Left ventricle myocardium inferior (tissue), 1 donor: Measurements from ENCODE around the gene FOXO3. TPM values are rescaled to one million over a fixed set of nuclear protein-coding genes. Genes with fewer than 3 reads are reported as not detected.
A peak's percentile ranks its signal among the peaks of the same experiment; 100 is the strongest.

Experiments used
- DNase-seq: peaks from one replicate; pipeline ENCODE4 v3.0.0-alpha.2; 2020
- H3K27ac ChIP-seq: fragments of 200-600 bp; replicated peaks from 2 replicates; pipeline ENCODE4 v1.8.0; 2021
- H3K27me3 ChIP-seq: fragments of 200-600 bp; 2 replicates; pipeline ENCODE4 v1.8.0; 2021; ENCODE audit warnings: low read depth
- H3K36me3 ChIP-seq: fragments of 200-600 bp; 2 replicates; pipeline ENCODE4 v1.8.0; 2021
- H3K4me1 ChIP-seq: fragments of 200-600 bp; 2 replicates; pipeline ENCODE4 v1.8.0; 2021
- H3K4me3 ChIP-seq: fragments of 200-600 bp; 2 replicates; pipeline ENCODE4 v1.8.0; 2021; ENCODE audit warnings: mild to moderate bottlenecking, moderate library complexity
- H3K9me3 ChIP-seq: fragments of 200-600 bp; replicated peaks from 2 replicates; pipeline ENCODE4 v1.8.0; 2021
- intact Hi-C: fragments of 100-400 bp; cut with micrococcal nuclease; formaldehyde crosslinking; loops from one replicate; pipeline ENCODE4 v1.11.0; 2022
- total RNA-seq: library from RNA; stranded (reverse); fragmentation: NEBNext Ultra II Directional; extraction: Animal tissue kit (Norgen Biotek cat#: 25700); gene quantifications from one replicate; pipeline ENCODE4 v1.2.1, GENCODE V29; 2021
- TF ChIP-seq, protein P1 (sequence below): fragments of 200-600 bp; IDR thresholded peaks from 2 replicates; pipeline ENCODE4 v1.8.0; 2021; ENCODE audit warnings: antibody characterized with exemption, mild to moderate bottlenecking, borderline replicate concordance
- donor health status: DM: no; HTN: yes; CAD: no; lungs with severe emphysema.

FOXO3 gene
- total RNA-seq, 1 donor from 2014 or later: 34.8 TPM

DNA sequence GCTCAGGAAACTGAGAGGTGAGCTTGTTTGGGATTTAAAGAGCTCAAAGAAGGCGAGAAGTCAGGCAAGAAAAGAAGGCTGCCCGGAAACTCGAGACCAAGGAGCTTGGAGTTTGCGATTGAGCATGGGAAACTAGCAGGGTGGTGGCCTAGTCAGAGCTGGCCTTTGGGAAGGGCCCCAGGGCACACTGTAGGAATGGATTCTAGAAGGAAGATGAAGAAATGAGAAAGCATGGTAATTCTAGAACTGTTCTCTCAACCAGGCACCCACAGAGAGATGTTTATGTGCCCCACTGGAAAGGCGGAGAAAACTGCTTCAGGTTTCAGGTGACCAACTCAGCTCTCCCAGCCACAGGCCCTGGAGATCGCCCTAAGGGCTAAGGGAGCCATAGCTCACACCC lies 126.2 kb downstream of the FOXO3 start:
- Histone ChIP-seq H3K36me3 (peaks cover 22% of the 10 kb centered on the region), H3K4me1 (peaks cover 92% of the 10 kb centered on the region), H3K27me3 (no peaks in the 10 kb centered on the region), H3K4me3 (no peak overlapping the region), H3K27ac (peak overlapping the region; percentile 36), H3K9me3 (no peaks in the 10 kb centered on the region)
- intact Hi-C loops: no loop called here
- TF ChIP-seq, protein P1, sequence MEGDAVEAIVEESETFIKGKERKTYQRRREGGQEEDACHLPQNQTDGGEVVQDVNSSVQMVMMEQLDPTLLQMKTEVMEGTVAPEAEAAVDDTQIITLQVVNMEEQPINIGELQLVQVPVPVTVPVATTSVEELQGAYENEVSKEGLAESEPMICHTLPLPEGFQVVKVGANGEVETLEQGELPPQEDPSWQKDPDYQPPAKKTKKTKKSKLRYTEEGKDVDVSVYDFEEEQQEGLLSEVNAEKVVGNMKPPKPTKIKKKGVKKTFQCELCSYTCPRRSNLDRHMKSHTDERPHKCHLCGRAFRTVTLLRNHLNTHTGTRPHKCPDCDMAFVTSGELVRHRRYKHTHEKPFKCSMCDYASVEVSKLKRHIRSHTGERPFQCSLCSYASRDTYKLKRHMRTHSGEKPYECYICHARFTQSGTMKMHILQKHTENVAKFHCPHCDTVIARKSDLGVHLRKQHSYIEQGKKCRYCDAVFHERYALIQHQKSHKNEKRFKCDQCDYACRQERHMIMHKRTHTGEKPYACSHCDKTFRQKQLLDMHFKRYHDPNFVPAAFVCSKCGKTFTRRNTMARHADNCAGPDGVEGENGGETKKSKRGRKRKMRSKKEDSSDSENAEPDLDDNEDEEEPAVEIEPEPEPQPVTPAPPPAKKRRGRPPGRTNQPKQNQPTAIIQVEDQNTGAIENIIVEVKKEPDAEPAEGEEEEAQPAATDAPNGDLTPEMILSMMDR: no peak
- DNase-seq: no peak

DNA sequence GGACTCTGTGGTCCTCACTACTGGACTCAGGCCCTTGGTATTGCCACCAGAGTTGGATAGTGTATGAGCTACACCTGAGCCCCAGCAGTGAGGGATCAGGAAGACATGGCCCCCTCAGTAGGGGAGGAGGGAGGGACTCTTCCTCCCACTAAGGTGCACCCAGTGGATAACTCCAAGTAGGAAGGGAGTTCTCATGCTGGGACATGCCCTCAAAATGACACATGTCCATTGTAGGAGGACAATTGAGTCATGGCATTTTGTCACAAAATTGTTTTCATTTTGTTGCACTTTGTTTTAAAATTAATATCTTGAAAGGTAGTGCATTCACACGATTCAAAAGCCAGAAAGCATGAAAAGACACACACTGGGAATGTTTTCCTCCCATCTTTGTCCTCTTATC lies 127.2 kb downstream of the FOXO3 start:
- intact Hi-C loops: no loop called here
- H3K4me1 ChIP-seq: peaks cover 88% of the 10 kb centered on the region
- TF ChIP-seq, protein P1: no peak
- no peak for DNase-seq
- H3K27ac ChIP-seq: peak overlapping the region; percentile 80
- no peaks in the 10 kb centered on the region for H3K27me3 ChIP-seq
- H3K9me3 ChIP-seq: no peaks in the 10 kb centered on the region
- peaks cover 22% of the 10 kb centered on the region for H3K36me3 ChIP-seq
- H3K4me3 ChIP-seq: no peak overlapping the region

DNA sequence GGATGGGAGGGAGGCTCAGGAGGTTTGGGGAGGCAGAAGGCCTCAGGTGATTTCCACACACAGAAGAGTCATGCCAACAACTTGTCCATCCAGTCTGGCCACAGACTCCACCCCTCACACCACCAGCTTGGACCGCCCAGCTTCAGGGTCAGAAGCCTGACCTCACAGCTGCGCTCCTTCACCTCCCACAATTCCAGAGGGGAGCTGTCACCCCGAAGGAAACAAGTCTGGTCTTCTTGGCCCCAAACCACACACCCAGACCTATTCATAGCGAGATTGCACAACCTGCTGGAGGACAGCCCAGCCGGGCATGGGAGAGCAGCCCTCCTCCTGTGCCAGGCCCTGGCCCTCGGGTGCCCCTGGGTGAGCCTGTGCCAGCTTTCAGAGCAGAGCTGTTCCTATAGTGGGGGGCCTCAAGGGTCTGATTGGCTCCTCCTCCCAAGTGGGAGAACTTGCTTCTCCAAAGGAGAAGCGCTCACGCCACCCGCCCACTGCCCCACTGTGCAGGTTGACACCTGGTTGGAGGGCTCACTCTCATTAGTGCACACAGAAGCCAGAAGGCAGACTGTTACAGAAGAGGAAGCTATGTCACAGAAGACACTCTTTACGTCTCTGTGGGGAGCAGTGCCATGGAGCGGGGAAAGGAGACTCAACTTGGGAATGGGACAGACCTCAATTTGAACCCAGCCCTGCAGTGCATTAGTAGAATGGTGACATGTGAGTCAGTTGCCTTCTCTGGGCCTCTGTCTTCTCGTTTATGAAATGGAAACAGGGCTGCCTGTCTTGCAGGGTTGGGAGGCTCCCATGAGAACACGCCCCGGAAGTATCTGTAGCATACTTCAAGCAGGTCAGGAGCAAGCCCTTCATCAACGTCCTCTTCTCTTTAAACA lies 128.8 kb downstream of the FOXO3 start:
- DNase-seq: peak; percentile 88
- intact Hi-C loops: no loop called here
- Histone ChIP-seq H3K36me3 (peaks cover 22% of the 10 kb centered on the region), H3K27me3 (no peaks in the 10 kb centered on the region), H3K4me1 (peaks cover 80% of the 10 kb centered on the region), H3K4me3 (no peak overlapping the region), H3K9me3 (no peaks in the 10 kb centered on the region), H3K27ac (peak overlapping the region; percentile 80)
- TF ChIP-seq, protein P1: no peak

DNA sequence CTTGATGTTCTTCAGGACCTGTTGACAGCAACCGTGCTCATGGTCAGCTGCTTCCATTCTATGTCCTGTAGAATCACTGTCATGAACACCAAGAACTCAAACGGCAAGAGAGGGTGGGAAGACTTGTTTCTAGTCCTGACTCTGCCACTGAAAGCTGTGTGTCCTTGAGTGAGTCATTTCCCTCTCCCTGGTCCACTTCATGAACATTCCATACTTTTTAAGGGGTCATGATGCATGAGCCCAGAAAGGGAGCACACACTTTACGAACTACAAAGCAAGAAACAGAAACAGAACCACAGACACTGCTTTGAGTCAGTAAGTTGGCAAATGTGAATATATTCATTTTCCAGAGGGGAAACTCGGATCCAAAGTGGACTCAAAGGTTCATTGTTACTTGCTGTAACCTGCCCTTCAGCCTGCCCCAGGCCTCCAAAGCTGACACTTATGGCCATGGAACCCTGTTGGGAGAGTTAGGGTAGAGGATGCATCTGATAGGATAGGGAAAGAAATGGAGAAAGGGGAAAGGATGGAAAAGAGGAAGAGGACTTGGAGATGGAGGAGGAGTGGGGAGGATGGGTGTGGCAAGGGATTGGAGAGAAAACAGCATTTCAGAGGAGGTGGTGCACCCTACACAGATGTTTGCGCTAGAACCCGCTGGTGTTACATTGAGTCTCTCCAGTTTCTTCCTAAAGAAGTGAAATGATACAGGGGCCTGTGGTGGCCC lies 129.8 kb downstream of the FOXO3 start:
- H3K4me3 ChIP-seq: no peak overlapping the region
- intact Hi-C loops: no loop called here
- peak overlapping the region; percentile 80 for H3K27ac ChIP-seq
- H3K9me3 ChIP-seq: no peaks in the 10 kb centered on the region
- TF ChIP-seq, protein P1: no peak
- DNase-seq: no peak
- H3K27me3 ChIP-seq: no peaks in the 10 kb centered on the region
- peaks cover 22% of the 10 kb centered on the region for H3K36me3 ChIP-seq
- H3K4me1 ChIP-seq: peaks cover 78% of the 10 kb centered on the region

DNA sequence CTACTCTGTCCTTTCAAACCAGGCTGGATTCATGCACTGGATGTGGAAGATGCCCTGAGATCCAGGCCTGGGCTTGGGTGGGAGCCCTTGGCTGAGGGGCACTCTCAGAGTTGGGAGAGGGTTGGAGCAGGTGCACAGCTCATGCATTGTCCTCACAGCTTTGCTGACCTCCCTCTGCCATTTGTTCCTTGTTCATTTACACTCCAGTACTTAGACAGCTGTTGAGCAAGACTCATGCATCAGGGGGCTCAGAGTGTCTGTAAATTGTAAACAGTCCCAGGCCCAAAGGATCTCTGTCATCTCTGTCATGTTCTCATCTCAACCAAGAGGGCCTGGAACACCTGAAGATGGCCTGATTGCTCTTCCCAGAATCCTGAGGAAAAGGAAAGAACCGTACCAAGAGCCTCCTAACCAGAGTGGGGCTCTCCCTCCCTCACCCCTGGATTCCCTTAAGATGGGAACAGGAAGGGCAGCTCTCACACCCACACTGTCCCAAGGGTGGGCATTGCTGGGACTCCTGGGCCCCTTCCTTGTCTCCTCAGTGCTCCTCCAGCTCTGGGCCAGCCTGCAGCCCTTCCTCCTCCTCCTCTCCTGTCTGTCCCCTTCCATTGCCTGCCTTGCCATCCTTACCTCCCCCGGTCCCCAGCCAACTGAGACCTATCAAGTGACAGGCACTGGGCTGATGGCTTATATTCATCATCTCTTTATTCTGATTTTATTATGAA lies 132.9 kb downstream of the FOXO3 start:
- intact Hi-C loops: no loop called here
- Histone ChIP-seq H3K27ac (peak overlapping the region; percentile 8), H3K9me3 (no peaks in the 10 kb centered on the region), H3K4me3 (no peak overlapping the region), H3K4me1 (peaks cover 64% of the 10 kb centered on the region), H3K36me3 (peaks cover 7% of the 10 kb centered on the region), H3K27me3 (no peaks in the 10 kb centered on the region)
- no peak for DNase-seq
- TF ChIP-seq, protein P1: no peak
